ENCODE measurements around the gene CASP10. TPM values are rescaled to one million over a fixed set of nuclear protein-coding genes. Genes with fewer than 3 reads are reported as not detected.

Gene CASP10
- total and polyA plus RNA-seq, 2 of the 8 experiments (the other 6 are each of a cell fraction or from before 2014, with no cell fraction given) = 2.3 to 4.0 TPM

- FAIRE-seq (no peak), DNase-seq (ENCODE audit: low read depth in 1 of 2, low spot score in 2 of 2) (no peak)
- H3K4me3 ChIP-seq (ENCODE audit: extremely low read depth in 1 of 4, insufficient read depth in 2 of 4, low read depth in 3 of 4, low read length in 4 of 4) = no peak overlapping the region
- no peak overlapping the region for H2AFZ ChIP-seq (ENCODE audit: low read length)
- H2BK120ac ChIP-seq (replicated peaks; ENCODE audit: low read depth, low read length) = no peak overlapping the region
- H2BK12ac ChIP-seq (ENCODE audit: low read depth, low read length) = no peak overlapping the region
- no peak overlapping the region for H3K4me2 ChIP-seq (ENCODE audit: insufficient read depth in 1 of 2, low read depth in 2 of 2, low read length in 2 of 2)
- no peak overlapping the region for H3K18ac ChIP-seq (ENCODE audit: extremely low read depth, low read length)
- H4K20me1 ChIP-seq (replicated peaks in 1 of 2; ENCODE audit: control insufficient read depth in 1 of 2, insufficient read depth in 2 of 2, low read length in 2 of 2) = no peaks in the 10 kb centered on the region
- H2BK20ac ChIP-seq (ENCODE audit: low read length) = no peak overlapping the region
- H3K14ac ChIP-seq (ENCODE audit: insufficient read length) = no peak overlapping the region
- H3K36me3 ChIP-seq (ENCODE audit: control insufficient read depth in 2 of 4, insufficient read depth in 4 of 4, low read length in 3 of 4) = no peaks in the 10 kb centered on the region
- H3K9ac ChIP-seq (replicated peaks in 1 of 4; ENCODE audit: extremely low read depth in 1 of 4, low read depth in 3 of 4, low read length in 3 of 4) = no peak overlapping the region
- no peak overlapping the region for H4K8ac ChIP-seq (ENCODE audit: extremely low read depth, insufficient read depth, low read length)
- H4K5ac ChIP-seq (ENCODE audit: insufficient read length, low read depth, low read length) = no peak overlapping the region
- H3K56ac ChIP-seq (replicated peaks; ENCODE audit: insufficient read length, low read depth, low read length) = no peak overlapping the region
- CTCF ChIA-PET (ENCODE audit: partially characterized antibody) = interaction anchor here (0.7 kb wide), 2 partner anchors 32 to 246 kb away, joined by 3 read pairs; no protein-coding TSS in a partner anchor
- POLR2A ChIA-PET (ENCODE audit: partially characterized antibody) = interaction anchor here (1.0 kb wide), 1 partner anchor 35 kb away, joined by 4 read pairs; the partner anchor contains the start of gene CFLAR
- WGBS, 2 experiments (ENCODE audit: extremely low coverage in 1 of 2, insufficient coverage in 1 of 2, insufficient read length in 1 of 2, insufficient replicate concordance in 2 of 2, low coverage in 1 of 2, low lambda C conversion rate in 2 of 2, missing lambda C conversion rate in 1 of 2) = 94% methylated on average over 8 of the region's 8 CpGs; no CpG with 5 or more reads in 1 of the 2 experiments
- no peak overlapping the region for H3K23ac ChIP-seq (ENCODE audit: insufficient read length)
- no peaks in the 10 kb centered on the region for H3K9me3 ChIP-seq (ENCODE audit: insufficient read depth in 2 of 2, low read depth in 1 of 2, low read length in 1 of 2)
- TF ChIP-seq POLR2A (IDR thresholded peaks at IDR 0.05; ENCODE audit: control extremely low read depth in 1 of 2, low read depth in 2 of 2, low read length in 2 of 2) = no peak
- TF ChIP-seq SP1 (IDR thresholded peaks at IDR 0.05; ENCODE audit: low read depth, low read length) = no peak
- TF ChIP-seq JUND (IDR thresholded peaks at IDR 0.05; ENCODE audit: low read length) = no peak
- no peak for TF ChIP-seq CTBP2 (IDR thresholded peaks at IDR 0.05; ENCODE audit: borderline replicate concordance, insufficient read depth, insufficient read length, low read length)
- no peak for TF ChIP-seq CBX5 (IDR thresholded peaks at IDR 0.05; ENCODE audit: low read depth, low read length)
- no peak for TF ChIP-seq EZH2 (IDR thresholded peaks at IDR 0.05; ENCODE audit: low read depth, low read length, severe bottlenecking)
- no peak for TF ChIP-seq FOSL1 (IDR thresholded peaks at IDR 0.05; ENCODE audit: insufficient read depth, low read depth, low read length)
- no peak for TF ChIP-seq YY1 (IDR thresholded peaks at IDR 0.05; ENCODE audit: low read depth, low read length)
- no peak for TF ChIP-seq POLR2AphosphoS5 (IDR thresholded peaks at IDR 0.05; ENCODE audit: low read depth, low read length)
- TF ChIP-seq CREB1 (IDR thresholded peaks at IDR 0.05) = no peak
- no peak for TF ChIP-seq HDAC2 (IDR thresholded peaks at IDR 0.05; ENCODE audit: borderline replicate concordance in 1 of 2, low read depth in 2 of 2, low read length in 2 of 2)
- no peak overlapping the region for H2BK15ac ChIP-seq (ENCODE audit: low read length)
- H2AK5ac ChIP-seq (ENCODE audit: low read depth, low read length) = no peak overlapping the region
- no peaks in the 10 kb centered on the region for H3K79me2 ChIP-seq (ENCODE audit: control insufficient read depth in 1 of 2, insufficient read depth in 2 of 2, low read length in 2 of 2)
- H3K23me2 ChIP-seq (ENCODE audit: low read depth, low read length) = no peaks in the 10 kb centered on the region
- no peaks in the 10 kb centered on the region for H3K79me1 ChIP-seq (ENCODE audit: low read depth, low read length)
- H2BK5ac ChIP-seq (ENCODE audit: low read depth, low read length) = no peak overlapping the region
- no peak overlapping the region for H3K27ac ChIP-seq (ENCODE audit: low read depth, low read length)
- H3K4ac ChIP-seq (replicated peaks; ENCODE audit: insufficient read length, low read depth, low read length) = no peak overlapping the region
- no peaks in the 10 kb centered on the region for H3K4me1 ChIP-seq (replicated peaks in 1 of 4; ENCODE audit: control insufficient read depth in 3 of 4, insufficient read depth in 4 of 4, low read length in 3 of 4)
- no peak overlapping the region for H4K91ac ChIP-seq (replicated peaks; ENCODE audit: insufficient read length, low read length)
- no peaks in the 10 kb centered on the region for H3K27me3 ChIP-seq (replicated peaks in 1 of 4; ENCODE audit: control insufficient read depth in 3 of 4, extremely low read depth in 1 of 4, insufficient read depth in 3 of 4, low read length in 3 of 4)
Observed at GRCh38 chr2:201151127-201151981, 31.6 kb upstream of the CASP10 start.

Measured in H1 (cell line).